Measurements from ENCODE around the gene NGLY1. TPM values are rescaled to one million over a fixed set of nuclear protein-coding genes. Genes with fewer than 3 reads are reported as not detected.

NGLY1 gene
- total RNA-seq, 1 donor from 2014 or later = 31.7 TPM

DNA sequence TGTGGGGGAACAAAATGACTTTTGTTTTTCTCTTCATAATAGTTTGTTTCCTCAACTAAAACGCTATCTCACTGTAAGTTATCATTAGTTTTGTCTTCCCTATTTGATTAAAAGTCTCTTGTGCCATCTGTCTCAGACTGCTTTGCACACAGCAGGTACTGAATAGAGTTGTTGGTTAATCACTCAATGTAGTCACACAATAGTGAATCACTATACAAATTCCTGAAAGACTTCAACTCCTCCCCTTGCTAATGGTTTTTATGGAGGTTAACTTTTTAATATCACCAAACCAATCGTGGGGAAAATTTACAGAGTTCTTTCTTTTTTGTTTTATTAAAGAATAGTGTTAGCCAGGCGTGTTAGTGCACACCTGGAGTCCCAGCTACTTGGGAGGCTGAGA lies 2.6 kb upstream of the NGLY1 start:
- Histone ChIP-seq H3K4me3 (no peak overlapping the region), H3K4me1 (peaks cover 32% of the 10 kb centered on the region), H3K36me3 (no peaks in the 10 kb centered on the region), H3K27me3 (no peaks in the 10 kb centered on the region), H3K9me3 (no peaks in the 10 kb centered on the region), H3K27ac (no peak overlapping the region)
- TF ChIP-seq, protein P1, sequence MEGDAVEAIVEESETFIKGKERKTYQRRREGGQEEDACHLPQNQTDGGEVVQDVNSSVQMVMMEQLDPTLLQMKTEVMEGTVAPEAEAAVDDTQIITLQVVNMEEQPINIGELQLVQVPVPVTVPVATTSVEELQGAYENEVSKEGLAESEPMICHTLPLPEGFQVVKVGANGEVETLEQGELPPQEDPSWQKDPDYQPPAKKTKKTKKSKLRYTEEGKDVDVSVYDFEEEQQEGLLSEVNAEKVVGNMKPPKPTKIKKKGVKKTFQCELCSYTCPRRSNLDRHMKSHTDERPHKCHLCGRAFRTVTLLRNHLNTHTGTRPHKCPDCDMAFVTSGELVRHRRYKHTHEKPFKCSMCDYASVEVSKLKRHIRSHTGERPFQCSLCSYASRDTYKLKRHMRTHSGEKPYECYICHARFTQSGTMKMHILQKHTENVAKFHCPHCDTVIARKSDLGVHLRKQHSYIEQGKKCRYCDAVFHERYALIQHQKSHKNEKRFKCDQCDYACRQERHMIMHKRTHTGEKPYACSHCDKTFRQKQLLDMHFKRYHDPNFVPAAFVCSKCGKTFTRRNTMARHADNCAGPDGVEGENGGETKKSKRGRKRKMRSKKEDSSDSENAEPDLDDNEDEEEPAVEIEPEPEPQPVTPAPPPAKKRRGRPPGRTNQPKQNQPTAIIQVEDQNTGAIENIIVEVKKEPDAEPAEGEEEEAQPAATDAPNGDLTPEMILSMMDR (IDR thresholded peaks at IDR 0.05) = no peak
- no peak for TF ChIP-seq POLR2A (IDR thresholded peaks at IDR 0.05)
- TF ChIP-seq POLR2AphosphoS5 (IDR thresholded peaks at IDR 0.05; ENCODE audit: insufficient read depth in 1 of 2, low read depth in 1 of 2) = no peak
- intact Hi-C loops (cut with DNase I) = loop anchor here (10.0 kb wide), 1 partner anchor 121 kb away; the partner anchor contains the start of gene TOP2B
- no peak for DNase-seq (ENCODE audit: extremely low spot score in 2 of 2)

DNA sequence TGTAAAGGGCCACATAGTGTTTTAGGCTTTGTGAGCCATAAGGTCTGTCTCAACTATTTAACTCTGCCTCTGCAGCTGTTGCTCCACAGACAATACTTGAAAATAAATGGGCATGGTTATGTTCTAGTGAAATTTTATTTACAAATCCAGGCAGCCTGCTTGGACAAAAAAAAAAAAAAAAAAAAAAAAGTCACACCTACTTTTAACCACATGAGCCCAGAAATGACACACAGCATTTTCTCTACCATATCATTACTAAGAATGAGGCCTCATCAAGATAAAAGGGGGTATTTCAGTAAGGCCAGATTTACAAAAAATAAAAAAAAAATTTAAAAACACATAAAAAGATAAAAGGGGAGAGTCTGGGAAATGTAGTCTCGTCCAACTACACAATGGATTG lies 1.7 kb upstream of the NGLY1 start:
- intact Hi-C loops (cut with DNase I) = loop anchor here (10.0 kb wide), 1 partner anchor 120 kb away; the partner anchor contains the start of gene TOP2B
- Histone ChIP-seq H3K36me3 (no peaks in the 10 kb centered on the region), H3K27ac (no peak overlapping the region), H3K9me3 (no peaks in the 10 kb centered on the region), H3K4me1 (peaks cover 26% of the 10 kb centered on the region), H3K4me3 (no peak overlapping the region), H3K27me3 (no peaks in the 10 kb centered on the region)
- DNase-seq (ENCODE audit: extremely low spot score in 2 of 2) = no peak
- TF ChIP-seq, protein P1 (IDR thresholded peaks at IDR 0.05) = no peak
- no peak for TF ChIP-seq POLR2AphosphoS5 (IDR thresholded peaks at IDR 0.05; ENCODE audit: insufficient read depth in 1 of 2, low read depth in 1 of 2)
- TF ChIP-seq POLR2A (IDR thresholded peaks at IDR 0.05) = no peak

DNA sequence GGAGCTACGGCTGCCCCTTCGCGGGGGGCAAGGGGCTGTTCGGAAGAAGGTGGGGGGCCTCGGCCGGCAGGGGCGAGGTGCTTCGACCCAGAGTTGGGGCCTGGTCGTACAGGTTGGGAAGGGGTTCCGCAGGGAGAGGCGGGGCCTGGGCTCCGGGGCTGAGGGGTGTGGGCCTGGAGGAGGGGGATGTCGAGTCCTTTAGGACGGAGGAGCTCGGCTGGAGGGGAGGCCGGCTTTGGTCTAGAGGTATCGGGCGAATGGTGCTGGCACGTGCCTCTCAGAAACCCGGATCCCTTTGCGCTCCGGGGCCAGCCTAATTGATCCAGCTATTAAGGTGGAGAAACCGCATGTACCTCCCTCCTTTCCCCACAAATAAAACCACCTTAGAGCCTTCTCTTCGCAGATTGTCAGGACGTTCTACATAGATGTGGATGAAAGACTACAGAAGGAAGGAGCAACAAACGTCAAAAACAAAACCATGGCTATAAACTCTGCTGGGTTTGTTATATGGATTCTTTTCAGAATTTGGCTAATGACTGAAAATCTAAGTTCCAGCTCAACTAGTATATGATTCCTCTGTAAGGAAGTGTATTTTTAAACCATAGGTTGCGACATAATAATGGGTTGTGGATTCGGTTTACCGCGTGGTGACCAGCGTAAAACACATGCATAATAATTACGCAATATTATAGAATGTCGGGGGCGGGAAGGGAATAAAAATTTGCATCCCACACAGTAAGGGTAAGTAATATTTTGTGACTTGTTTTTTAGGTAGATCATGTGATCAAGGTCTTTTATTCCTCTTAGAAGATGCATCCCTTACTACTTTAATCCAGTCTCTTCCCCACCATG lies 644 bp upstream of the NGLY1 start:
- H3K36me3 ChIP-seq = no peaks in the 10 kb centered on the region
- no peaks in the 10 kb centered on the region for H3K9me3 ChIP-seq
- H3K27me3 ChIP-seq = no peaks in the 10 kb centered on the region
- DNase-seq (ENCODE audit: extremely low spot score in 2 of 2) = no peak
- TF ChIP-seq POLR2AphosphoS5 (IDR thresholded peaks at IDR 0.05; ENCODE audit: insufficient read depth in 1 of 2, low read depth in 1 of 2) (peak in 1 of 2 donors; percentile 8), POLR2A (IDR thresholded peaks at IDR 0.05) (no peak)
- H3K27ac ChIP-seq = peak overlapping the region; percentile 87
- intact Hi-C loops (cut with DNase I) = loop anchor here (10.0 kb wide), 1 partner anchor 119 kb away; the partner anchor contains the start of gene TOP2B
- H3K4me3 ChIP-seq = peak overlapping the region; percentile 56 to 94
- H3K4me1 ChIP-seq = peaks cover 19% of the 10 kb centered on the region

DNA sequence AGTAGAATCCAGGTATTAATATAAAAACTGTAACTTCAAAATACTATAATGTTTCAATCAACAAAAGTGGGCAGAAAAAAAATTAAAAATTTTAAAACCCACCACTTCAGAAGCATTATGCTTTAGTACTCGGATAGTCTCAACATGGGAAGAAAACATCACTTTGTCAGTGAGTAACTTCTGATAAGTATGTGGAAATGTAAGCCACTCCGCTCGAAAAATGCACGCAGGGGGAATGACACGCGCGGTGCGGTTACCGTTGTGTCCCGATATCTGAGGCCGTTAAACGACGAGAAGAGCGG lies 656 bp downstream of the NGLY1 start:
- peak overlapping the region; percentile 56 to 94 for H3K4me3 ChIP-seq

DNA sequence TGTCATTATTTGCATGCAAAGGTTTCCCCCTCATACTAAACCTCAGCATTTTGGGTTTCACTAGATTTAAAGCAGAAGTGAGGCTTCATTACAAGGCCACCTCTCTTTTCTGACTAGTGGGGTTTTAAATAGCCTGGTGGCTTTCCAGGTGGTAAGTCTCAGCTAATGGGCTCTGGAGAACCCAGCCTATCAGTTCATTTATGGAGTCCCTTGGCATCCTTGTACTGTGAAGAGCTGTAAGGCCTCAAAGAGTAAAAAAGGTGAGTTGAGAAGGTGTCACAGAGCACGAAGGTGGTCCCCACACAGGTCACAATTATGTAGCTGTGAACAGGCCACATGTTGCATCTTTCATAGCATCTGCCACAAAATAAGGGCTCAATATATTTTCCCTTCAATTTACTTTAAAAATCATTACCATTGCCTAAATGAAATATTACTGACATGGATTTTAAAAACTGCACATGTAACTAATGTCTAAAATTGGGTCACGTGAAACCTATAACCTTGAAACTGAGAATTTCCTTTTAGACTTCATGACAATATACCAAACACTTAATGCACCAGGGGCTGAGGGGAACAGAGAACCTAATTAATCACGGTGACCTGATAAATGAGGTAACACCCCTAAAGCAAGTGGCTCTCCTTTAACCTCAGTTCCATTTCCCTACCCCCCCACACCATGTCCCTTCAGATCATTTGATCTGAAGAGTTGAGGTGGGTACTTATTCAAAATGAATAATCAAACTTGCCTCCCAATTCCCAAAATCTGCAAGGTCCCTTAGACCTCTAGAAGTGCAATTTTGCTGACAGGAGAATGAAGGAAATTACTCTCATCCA lies 1.3 kb downstream of the NGLY1 start:
- intact Hi-C loops (cut with DNase I) = loop anchor here (10.0 kb wide), 1 partner anchor 117 kb away; the partner anchor contains the start of gene TOP2B
- peaks cover 0 to 8% of the 10 kb centered on the region in 2 donors for H3K36me3 ChIP-seq
- no peaks in the 10 kb centered on the region for H3K27me3 ChIP-seq
- DNase-seq (ENCODE audit: extremely low spot score in 2 of 2) = no peak
- H3K4me1 ChIP-seq = peaks cover 16% of the 10 kb centered on the region
- TF ChIP-seq POLR2AphosphoS5 (IDR thresholded peaks at IDR 0.05; ENCODE audit: insufficient read depth in 1 of 2, low read depth in 1 of 2) (no peak), POLR2A (IDR thresholded peaks at IDR 0.05) (no peak)
- H3K4me3 ChIP-seq = peak overlapping the region; percentile 56 to 94
- H3K9me3 ChIP-seq = no peaks in the 10 kb centered on the region
- no peak overlapping the region for H3K27ac ChIP-seq

More for the DNA sequence above, 656 bp downstream of the NGLY1 start:
- Histone ChIP-seq H3K36me3 (peaks cover 0 to 2% of the 10 kb centered on the region in 2 donors), H3K9me3 (no peaks in the 10 kb centered on the region), H3K4me1 (peaks cover 16% of the 10 kb centered on the region), H3K27me3 (no peaks in the 10 kb centered on the region), H3K27ac (peak overlapping the region; percentile 87)
- no peak for DNase-seq (ENCODE audit: extremely low spot score in 2 of 2)
- TF ChIP-seq POLR2AphosphoS5 (IDR thresholded peaks at IDR 0.05; ENCODE audit: insufficient read depth in 1 of 2, low read depth in 1 of 2) (no peak), POLR2A (IDR thresholded peaks at IDR 0.05) (no peak)
- intact Hi-C loops (cut with DNase I) = loop anchor here (10.0 kb wide), 1 partner anchor 118 kb away; the partner anchor contains the start of gene TOP2B

DNA sequence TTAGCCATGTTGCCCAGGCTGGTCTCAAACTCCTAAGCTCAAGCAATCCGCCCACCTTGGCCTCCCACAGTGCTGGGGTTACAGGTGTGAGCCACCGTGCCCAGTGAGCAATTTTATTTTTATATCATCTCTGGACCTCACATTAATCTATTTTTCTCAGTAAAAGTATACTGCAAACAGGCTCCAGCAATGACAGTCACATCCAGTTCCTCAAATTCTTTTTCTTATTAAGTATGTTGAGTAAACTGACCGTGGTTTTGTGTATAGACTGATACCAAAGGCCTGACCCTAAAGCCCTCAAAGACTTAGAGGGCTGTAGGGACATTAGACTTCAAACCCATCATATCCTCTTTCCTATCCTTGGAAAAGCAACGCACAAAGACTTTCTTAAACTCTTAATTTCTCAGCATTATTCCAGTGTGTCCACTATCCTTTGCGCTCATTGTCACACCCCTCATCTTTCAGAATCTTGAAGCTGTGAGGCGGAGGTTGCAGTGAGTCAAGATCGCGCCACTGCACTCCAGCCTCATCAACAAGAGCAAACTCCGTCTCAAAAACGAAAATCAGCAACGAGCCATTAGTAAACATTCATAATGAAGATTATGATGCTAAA lies 2.0 kb downstream of the NGLY1 start:
- Histone ChIP-seq H3K4me3 (no peak overlapping the region), H3K4me1 (peaks cover 16% of the 10 kb centered on the region), H3K27ac (no peak overlapping the region), H3K9me3 (no peaks in the 10 kb centered on the region), H3K27me3 (no peaks in the 10 kb centered on the region), H3K36me3 (peaks cover 0 to 15% of the 10 kb centered on the region in 2 donors)
- TF ChIP-seq POLR2AphosphoS5 (IDR thresholded peaks at IDR 0.05; ENCODE audit: insufficient read depth in 1 of 2, low read depth in 1 of 2) (no peak), POLR2A (IDR thresholded peaks at IDR 0.05) (no peak)
- TF ChIP-seq, protein P1 (IDR thresholded peaks at IDR 0.05) = no peak
- no peak for DNase-seq (ENCODE audit: extremely low spot score in 2 of 2)
- intact Hi-C loops (cut with DNase I) = loop anchor here (10.0 kb wide), 1 partner anchor 116 kb away; the partner anchor contains the start of gene TOP2B
